ENCODE results near the gene CHD2. TPM values are rescaled to one million over a fixed set of nuclear protein-coding genes. Genes with fewer than 3 reads are reported as not detected.
A peak's percentile ranks its signal among the peaks of the same experiment; 100 is the strongest.
"Not testable (repeated sequence)": the region's sequence is repeated elsewhere in the genome, so short reads cannot be mapped to it uniquely, and the experiment has no call there.

CHD2 gene
- total RNA-seq, result 76.7 TPM

DNA sequence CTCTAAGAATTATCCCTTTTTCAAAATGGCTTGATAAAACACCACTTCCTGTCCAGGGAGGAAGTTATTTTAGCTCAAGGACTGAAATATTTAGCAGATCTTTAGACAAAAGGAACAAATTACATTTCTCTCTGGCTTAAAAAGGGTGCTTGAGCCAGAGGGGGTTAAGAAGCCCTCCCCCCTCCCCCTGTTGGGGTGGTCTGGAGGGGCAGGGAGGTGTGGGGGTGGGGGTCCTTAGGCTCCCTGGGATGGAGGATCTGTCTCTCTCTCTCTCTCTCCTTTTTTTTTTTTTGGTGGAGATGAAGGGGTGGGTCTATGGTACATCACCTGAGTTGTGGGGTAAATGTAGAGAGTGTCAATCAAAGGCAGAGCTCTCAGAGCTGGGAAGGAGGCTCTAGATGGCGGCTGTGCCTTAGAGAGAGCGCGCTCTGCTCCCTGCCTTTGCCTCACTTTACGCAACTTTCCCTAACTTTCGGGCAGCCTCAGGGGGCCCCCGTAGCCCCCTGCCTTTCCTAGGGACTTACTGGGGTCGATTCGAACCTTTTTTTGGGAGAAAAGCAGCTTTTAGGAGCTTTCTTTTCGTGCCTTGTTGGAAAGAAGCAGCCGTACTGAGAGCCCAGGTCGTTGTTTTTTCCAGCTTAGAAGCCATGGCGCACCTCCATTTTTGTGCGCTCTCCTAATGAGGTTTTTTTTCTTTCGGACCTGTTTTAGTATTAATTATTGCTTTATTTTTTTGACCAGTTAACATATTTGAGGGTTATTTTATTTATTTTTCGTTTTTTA lies at the start of gene CHD2:
Gene CHD2 (plus strand): TSS at position 377 of the 783 bp plus-strand sequence. CDS start 914 bp downstream, outside the sequence.
- peak; percentile 70 to 92 (median 86) for DNase-seq (ENCODE audit: low read depth in 2 of 3, low spot score in 2 of 3)

DNA sequence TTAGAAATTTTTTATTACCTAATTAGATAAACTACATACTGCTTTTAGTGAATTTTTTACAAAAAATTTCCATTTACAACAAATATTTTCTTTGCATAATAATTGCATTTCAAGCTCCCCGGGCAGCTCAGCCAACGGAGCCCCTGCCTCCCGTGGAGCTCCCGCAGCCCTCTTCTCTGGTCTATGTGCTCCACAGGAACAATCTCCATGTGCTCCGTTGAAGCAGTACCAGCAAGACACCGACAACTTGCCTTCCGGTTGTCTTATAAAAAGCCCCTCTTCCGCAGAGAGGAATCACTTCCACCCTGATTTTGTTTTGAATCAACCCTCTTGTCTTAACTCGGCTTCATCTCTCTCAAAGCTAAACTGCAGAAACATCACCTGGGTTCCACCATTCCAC lies 46.9 kb upstream of the CHD2 start:
- DNase-seq (ENCODE audit: low read depth in 2 of 3, low spot score in 2 of 3), result no peak

DNA sequence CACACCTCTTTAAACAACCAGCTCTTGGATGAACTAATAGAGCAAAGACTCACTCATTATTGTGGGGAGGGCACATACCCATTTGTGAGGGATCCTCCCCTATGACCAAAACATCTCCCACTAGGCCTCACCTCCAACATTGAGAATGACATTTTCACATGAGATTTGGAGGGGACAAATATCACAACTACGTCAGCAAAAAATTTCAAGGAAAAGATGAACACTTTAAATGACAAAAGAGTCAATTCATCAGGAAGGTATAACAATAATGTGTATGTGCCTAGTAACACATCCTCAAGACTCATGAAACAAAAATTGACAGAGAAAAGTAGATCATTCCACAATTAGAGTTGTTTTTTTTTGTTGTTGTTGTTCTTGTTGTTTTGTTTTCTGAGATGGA lies 38.4 kb upstream of the CHD2 start:
- DNase-seq (ENCODE audit: low read depth in 2 of 3, low spot score in 2 of 3), result no peak

DNA sequence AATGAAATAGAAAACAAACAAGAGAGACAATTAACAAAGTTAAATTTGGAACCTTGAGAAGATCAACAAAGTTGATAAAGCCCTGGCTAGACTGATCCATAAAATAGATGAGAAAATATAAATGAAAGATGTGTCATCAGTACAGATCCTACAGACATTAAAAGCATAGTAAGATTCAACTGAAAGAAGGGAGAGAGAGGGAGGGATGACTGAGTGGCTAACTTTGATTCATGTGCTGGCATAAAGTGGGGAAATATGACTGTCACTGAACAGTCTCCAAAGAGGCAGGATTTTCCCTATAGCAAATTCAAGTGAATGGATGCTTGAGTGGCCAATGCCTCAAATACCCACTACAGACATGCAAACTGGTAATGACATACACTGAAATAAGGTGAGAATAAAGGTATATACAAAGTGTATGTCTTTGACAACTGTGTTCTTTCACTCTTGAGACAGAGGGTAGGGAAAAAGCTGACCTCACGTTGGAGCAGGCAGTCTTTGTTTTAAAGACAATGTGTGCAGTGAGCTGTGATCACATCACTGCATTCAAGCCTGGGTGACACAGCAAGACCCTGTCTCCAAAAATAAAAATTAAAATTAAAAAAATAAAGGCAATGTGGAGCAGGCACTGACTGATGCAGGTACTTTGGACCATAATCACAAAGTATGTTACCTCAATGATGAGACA lies 35.9 kb upstream of the CHD2 start:
- no peak for DNase-seq (ENCODE audit: low read depth in 2 of 3, low spot score in 2 of 3)

DNA sequence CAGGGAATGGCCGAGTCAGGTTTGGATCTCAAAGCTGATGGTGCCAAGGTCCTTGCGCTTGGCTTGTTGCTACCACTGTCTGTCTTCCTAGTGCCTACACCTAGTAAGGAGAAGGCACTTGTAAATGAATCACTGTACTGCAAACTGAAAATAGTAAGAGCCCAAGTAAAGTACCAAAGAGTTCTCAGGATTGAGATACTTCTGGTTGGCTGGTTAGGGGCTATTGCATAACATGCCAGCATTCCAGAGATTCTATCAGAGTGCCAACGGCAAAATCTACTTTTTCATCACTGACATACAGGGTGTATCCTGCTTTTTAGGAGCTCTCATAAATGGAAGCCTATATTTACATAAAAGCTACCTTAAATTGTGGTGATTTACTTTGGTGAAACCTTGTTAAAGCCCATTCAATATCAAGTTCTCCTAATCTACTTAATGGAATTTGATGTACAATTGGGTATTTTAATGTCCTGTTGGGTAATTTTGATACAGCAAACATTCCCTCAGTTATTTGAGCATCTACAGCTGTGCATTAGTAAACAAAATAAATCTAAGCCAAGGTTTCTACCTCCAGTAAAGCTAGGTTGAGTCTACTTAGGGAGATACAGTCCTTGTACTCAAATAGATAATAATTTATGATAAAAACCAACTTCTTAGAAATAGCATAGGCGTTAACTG lies 30.7 kb upstream of the CHD2 start:
- DNase-seq (ENCODE audit: low read depth in 2 of 3, low spot score in 2 of 3), result no peak

DNA sequence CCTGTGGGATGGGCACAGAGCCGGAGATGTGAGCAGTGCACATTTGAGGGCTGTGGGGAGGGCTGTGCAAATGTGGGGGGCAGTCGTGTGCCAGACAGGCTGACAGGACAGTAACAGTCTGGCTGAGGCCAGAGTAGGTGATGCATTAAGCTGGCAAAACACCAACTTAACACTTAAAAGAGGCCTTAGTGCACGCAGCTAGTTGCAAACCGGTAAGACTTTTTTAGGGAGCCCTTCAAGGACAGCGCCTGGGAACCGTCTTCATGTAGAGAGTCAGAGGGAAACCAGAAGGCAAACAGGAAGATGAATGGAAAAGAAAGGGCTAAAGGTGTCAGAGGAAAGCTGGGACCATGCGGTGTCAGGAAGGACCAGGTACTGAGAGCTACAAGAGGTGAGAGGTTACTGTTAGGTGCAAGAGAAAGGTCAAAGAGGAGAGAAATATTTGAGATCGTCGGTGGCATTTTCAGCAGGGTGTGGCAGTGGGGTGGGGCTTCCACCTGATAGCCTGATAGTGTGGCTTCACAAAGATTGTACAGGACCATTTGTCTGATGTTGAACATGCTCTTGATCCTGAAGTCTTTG lies 30.0 kb upstream of the CHD2 start:
- DNase-seq (ENCODE audit: low read depth in 2 of 3, low spot score in 2 of 3), result no peak

DNA sequence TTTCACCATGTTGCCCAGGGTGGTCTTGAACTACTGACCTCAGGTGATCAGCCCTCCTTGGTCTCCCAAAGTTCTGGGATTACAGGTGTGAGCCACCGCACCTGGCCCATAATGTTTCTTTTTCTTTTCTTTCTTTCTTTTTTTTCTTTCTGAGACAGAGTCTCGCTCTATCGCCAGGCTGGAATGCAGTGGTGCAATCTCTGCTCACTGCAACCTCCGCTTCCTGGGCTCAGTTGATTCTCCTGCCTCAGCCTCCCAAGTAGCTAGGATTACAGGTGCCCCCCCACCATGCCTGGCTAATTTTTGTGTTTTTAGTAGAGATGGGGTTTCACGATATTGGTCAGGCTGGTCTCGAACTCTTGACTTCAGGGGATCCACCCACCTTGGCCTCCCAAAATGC lies 27.2 kb upstream of the CHD2 start:
- DNase-seq (ENCODE audit: low read depth in 2 of 3, low spot score in 2 of 3), result not testable (repeated sequence)

DNA sequence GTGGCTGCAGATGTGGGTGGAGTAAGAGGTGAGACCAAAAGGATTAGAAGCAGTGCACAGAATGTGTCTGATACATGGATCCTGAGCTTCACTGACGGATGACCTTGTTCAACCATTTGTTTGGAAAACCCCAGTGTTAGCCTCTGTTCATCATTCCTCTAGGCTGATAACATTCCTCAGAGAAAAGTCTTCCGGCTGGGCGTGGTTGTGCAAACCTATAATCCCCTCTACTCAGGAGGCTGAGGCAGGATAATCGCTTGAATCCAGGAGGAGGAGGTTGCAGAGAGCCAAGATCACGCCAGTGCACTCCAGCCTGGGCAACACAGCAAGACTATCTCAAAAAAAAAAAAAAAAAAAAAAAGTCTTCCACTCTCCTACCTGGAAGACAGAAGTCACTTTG lies 23.1 kb upstream of the CHD2 start:
- DNase-seq (ENCODE audit: low read depth in 2 of 3, low spot score in 2 of 3), result no peak

DNA sequence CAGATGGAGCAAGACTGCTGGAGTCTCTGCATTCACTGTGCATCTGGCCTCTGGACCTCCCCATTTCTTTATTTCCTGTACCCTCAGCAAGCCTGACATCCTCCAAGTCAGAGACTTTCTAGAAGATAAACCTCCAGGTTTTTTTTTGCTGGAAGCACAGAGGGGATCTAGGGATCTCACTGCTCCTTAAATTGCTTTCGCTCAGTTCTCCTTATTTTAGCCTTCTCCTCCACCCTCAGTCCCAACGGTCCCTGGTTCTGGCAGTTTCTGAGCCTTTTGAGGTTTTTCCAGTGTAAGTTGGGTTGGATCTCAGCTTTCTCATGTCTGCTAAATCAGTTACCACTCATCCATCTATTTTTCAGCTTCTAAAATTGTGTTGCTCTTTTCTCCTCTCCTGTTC lies 22.7 kb upstream of the CHD2 start:
- no peak for DNase-seq (ENCODE audit: low read depth in 2 of 3, low spot score in 2 of 3)

DNA sequence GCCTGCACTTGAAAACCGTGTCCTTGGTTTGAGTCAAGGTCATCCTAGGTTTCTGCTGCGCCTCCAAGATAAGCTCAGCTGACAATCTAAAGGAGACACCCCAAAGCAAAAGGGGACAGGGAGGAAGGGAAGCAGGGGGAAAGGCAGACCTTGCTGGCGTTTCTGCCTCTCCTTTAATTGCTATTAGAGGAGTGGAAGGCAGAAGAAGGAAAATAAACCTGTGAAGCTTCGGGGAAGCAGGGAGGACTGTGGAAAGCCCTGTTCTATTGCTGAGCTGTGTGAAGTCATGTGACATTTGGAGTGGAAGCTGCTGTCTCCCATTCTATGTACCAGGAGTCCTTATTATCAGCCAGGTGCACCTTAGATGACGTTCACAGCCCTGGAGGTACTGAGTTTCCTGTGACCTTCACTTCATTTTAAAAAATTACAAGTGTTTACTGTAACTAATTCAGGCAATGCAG lies 21.5 kb upstream of the CHD2 start:
- DNase-seq (ENCODE audit: low read depth in 2 of 3, low spot score in 2 of 3), result no peak

DNA sequence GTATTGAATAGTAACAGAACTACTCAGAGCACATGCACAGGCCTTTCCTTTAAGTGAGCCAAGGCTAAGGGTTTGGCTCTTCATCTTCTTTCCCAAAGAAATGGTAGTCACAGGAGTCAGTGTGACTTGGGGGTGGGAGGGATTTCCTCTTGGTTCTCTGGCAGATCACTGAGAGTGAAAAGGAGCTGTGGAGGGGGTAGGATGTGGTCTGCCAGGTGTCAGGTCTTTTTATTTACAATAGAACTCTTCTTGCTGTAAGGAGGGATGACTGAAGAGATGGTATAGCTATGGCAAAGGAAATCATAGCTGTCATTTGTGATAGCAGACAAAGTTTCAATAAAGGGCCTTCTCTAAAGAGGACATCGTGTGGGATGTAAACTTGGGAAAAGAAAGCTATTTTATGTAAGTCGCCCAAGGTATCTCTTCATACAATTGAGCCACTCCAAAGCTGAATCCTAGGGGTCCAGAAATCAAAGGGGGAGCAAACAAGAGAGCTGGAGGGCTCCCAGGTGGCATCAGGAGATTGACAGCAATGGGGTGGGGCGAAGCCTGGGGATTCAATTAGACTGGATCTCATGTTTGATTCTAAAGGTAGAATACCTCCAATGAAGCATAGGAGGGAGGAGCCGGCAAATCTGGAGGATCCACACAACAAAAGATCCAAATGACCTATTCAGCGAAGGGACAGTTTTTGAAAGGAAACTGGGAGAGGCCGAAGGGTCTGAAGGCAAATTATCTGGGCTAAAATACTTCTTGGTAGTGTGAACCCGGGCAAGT lies 20.0 kb upstream of the CHD2 start:
- DNase-seq (ENCODE audit: low read depth in 2 of 3, low spot score in 2 of 3), result no peak

DNA sequence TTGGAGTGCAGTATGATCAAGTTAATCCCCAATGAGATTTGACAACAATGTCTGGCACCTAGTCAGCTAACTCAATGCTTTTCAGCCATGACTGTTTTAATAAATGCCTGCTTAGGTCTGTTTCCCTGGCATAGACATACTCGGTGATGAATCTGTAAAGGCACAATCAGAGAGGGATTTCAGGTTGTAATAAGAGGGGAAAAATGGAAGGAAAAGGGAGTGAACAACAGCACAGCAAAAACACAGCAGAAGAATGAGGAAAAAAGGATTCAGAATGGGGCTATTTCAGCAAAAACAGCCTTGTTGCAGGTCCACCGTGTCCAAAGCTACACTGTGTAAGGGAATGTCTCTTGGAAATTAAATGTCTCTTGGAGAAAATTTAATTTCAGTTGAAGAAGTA lies 19.3 kb upstream of the CHD2 start:
- no peak for DNase-seq (ENCODE audit: low read depth in 2 of 3, low spot score in 2 of 3)

DNA sequence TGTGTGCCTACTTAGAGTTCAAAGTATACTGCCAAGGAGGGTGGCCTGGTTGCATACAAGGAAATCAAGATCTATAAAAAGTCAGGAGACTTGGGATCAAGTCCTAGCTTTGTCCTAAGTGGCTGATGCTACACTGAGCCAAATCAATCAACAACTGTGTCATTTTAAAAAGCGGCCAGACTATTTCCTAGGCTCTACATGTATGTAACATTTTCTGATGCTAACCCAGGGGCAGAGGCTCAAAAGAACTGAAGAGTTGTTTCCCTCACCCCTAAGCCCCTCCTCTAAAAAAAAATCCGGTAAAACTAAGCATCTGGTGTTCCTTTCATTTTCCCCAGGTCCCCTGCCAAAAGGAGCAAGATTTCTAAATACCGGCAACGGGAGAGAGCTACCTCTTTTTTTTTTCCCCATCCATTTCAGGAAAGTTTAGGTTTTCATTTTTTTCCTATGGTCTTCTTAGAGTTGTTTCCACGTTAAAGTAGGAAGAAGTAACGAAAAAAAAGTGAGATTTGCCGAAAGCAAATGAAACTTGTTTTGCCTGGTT lies 18.8 kb upstream of the CHD2 start:
- DNase-seq (ENCODE audit: low read depth in 2 of 3, low spot score in 2 of 3), result peak in 2 of 3 donors; percentile 29 to 56

DNA sequence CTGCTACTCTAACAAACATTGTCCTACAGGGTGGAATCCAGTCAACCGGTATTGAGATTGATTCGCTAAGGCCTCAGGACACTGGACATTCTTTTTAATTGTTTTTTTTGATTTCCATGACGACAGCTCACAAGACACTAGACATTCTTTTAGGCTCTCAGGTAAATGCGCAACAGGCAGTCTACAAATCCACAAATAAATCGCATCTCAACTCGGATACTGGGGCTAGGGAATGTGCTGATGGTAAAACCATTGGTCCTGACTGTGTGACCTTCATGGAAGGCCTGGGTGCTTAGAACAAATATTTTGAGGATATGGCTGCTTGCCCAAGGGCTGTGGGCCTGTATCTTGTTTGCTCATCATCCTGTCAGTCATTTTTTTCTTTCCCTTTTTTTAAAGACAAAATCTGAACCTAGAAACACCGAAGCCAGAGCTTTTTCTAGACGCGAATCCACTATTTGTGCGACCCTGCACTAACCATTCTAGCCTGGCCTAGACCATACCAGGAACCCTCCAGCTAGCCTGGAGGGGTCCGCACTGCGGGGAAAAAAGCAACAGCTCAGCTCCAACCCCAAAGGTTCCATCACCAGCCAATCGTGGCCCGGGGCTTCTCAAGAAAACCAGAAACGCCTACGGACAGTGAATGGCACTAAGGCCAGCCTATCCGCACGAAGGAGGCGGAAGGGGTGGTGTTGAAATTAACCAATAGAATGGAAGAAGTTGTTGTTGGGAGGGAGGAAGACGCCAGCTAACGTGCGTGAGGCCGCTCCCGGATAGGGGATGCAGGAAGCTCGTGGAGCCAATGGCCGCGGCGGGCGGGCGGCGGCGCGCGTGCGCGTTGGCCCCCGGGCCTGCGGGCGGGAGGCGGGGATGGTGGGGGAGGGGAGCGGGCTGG lies 18.1 kb upstream of the CHD2 start:
- peak; percentile 97 to 100 (median 99) for DNase-seq (ENCODE audit: low read depth in 2 of 3, low spot score in 2 of 3)

DNA sequence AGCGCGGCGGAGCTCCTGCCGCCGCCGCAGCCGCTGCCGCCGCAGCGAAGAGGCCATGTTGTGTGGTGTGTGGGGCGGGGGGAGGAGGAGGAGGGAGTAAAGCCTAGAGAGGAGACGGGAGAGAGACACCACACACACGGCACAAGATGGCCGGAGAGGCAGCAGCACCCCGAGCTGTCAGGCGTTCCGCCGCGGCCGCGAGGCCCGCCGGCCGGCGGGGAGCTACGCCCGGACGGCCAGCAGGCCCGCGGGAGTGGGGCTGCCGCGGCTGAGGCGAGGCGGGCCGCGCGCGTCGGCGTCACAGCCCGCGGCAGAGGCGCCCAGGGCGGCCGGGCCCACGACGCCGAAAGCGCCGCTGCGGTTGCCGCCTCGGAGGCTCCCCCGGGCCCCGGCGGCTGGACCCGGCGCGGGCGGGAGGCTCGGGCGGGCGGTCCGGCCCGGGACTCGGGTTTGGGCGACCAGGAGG lies 17.4 kb upstream of the CHD2 start:
- DNase-seq (ENCODE audit: low read depth in 2 of 3, low spot score in 2 of 3), result no peak

DNA sequence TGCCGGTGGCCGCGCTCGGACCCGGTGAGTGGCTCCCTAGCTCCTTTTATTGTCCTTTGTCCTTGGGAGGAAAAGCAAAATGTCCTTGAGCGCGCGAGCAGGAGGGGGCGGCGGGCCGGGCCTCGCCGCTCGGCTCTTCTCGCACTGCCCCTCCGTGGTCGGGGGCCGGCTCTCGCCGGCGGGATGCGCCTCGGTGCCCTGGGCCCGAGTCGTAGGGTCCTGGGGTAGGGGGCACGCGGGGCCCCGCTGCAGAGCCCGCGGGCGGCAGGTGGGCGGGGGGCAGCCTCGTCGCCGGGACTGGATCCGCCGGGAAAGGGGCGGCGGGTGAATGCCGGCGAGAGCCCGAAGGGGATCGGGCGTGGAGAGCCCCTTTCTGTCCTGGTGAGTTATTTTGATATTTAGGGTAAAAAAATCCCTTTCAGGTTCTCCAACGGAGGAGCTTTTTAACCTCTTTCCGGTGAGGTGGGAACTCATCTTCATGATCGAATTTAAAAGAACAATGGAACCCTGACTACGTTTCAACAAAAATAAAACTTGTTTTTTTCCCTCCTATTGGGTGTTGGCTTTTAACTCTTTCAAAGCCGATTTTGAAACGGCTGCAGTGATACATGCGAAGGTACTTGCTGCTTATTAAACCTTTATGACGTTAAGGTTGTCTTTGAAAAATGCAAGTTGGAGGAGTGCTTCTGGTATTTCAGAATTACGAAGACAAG lies 16.8 kb upstream of the CHD2 start:
- DNase-seq (ENCODE audit: low read depth in 2 of 3, low spot score in 2 of 3), result peak in 1 of 3 donors; percentile 37

DNA sequence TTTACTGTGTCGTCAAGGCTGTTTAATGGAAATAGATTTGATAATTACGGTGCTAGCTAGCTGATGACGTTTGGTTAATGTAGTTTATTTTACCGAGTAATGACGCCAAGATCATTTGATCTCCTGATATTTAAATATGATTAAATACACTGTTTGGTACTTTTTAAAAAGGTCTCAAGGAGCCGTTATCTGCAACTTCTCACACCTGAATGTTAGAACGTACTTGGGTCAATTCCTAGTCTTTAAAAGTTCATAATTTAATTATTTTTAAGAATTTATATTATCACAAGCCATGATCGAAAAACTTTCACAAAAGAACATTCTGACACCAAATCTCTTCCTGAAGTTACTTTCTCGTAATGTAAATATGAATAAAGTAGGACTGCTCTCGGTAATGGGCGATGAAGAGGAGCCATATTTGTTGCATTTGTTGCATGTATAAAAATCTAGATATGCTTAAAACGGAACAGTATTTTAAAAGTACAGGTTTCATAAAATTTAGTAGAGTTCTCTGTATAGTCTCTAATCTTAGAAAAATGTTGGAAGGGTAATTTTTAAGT lies 16.2 kb upstream of the CHD2 start:
- DNase-seq (ENCODE audit: low read depth in 2 of 3, low spot score in 2 of 3), result no peak
